ENCODE data around the gene TAF5L. TPM values are rescaled to one million over a fixed set of nuclear protein-coding genes. Genes with fewer than 3 reads are reported as not detected.

Gene TAF5L
- polyA plus RNA-seq, 2 of the 4 experiments (the other 2 are of a cell fraction) = 17.4 to 25.0 TPM

DNA sequence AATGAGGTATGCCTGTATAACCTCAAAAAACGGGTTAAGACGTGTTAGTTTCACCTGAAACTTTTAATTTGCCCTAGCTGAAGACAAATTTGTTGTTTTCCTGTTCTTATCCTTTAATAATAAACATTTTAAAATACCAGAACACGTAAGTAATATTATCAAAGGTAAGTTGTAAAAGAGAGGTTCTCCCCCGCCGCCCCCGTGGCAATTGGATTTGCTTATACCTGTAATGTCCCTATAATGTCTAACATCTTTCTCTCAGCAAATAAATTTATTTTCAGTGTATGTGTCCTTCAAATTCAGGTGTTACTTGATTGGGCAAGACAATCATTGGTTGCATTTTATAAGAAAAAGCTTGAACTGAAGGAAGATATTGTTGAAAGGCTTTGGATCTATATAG lies 6.0 kb upstream of the TAF5L start:
- 92% methylated on average over 6 of the region's 6 CpGs for WGBS (ENCODE audit: missing lambda C conversion rate)
- CTCF ChIA-PET = interaction anchor here (0.6 to 0.9 kb wide), 3 partner anchors 9 to 104 kb away, joined by 3 to 4 read pairs (median 3); no protein-coding TSS in a partner anchor

DNA sequence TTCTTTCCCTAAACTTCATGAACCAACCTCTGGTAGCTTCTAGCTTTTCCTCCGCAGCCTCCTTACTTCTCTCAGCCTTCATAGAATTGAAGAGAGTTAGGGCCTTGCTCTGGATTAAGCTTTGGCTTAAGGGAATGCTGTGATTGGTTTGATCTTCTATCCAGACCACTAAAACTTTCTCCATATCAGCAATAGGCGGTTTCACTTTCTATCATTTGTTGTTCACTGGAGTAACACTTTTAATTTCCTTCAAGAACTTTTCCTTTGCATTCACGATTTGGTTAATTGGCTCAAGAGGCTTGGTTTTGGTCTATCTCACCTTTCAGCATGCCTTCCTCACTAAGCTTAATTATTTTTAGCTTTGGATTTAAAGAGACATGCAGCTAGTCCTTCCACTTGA lies 5.2 kb upstream of the TAF5L start:
- H3K4me1 ChIP-seq = peaks cover 7% of the 10 kb centered on the region; the same call in 2 of the 3 replicates
- ChIA-PET CTCF (interaction anchor here (0.7 kb wide), 1 partner anchor 9 kb away, joined by 4 read pairs; no protein-coding TSS in a partner anchor), POLR2A (interaction anchor here (0.5 kb wide), 1 partner anchor 171 kb away, joined by 5 read pairs; no protein-coding TSS in a partner anchor)
- H3K4me3 ChIP-seq = no peak overlapping the region
- no peak for ATAC-seq
- 91% methylated on average over 3 of the region's 3 CpGs for WGBS (ENCODE audit: missing lambda C conversion rate)
- DNase-seq (ENCODE audit: low read depth in 1 of 2, low spot score in 1 of 2) = no peak
- H3K27ac ChIP-seq = no peak overlapping the region
- FAIRE-seq = no peak
- H3K9me3 ChIP-seq = no peaks in the 10 kb centered on the region
- no peak overlapping the region for H3K4me2 ChIP-seq
- no peak for TF ChIP-seq CBX2 (IDR thresholded peaks at IDR 0.05; ENCODE audit: borderline replicate concordance, low read depth)
- TF ChIP-seq, protein P1, sequence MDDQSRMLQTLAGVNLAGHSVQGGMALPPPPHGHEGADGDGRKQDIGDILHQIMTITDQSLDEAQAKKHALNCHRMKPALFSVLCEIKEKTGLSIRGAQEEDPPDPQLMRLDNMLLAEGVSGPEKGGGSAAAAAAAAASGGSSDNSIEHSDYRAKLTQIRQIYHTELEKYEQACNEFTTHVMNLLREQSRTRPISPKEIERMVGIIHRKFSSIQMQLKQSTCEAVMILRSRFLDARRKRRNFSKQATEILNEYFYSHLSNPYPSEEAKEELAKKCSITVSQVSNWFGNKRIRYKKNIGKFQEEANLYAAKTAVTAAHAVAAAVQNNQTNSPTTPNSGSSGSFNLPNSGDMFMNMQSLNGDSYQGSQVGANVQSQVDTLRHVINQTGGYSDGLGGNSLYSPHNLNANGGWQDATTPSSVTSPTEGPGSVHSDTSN (IDR thresholded peaks at IDR 0.05) = no peak
- no peak for TF ChIP-seq EHMT2 (IDR thresholded peaks at IDR 0.05; ENCODE audit: low read depth)
- TF ChIP-seq, protein P2, sequence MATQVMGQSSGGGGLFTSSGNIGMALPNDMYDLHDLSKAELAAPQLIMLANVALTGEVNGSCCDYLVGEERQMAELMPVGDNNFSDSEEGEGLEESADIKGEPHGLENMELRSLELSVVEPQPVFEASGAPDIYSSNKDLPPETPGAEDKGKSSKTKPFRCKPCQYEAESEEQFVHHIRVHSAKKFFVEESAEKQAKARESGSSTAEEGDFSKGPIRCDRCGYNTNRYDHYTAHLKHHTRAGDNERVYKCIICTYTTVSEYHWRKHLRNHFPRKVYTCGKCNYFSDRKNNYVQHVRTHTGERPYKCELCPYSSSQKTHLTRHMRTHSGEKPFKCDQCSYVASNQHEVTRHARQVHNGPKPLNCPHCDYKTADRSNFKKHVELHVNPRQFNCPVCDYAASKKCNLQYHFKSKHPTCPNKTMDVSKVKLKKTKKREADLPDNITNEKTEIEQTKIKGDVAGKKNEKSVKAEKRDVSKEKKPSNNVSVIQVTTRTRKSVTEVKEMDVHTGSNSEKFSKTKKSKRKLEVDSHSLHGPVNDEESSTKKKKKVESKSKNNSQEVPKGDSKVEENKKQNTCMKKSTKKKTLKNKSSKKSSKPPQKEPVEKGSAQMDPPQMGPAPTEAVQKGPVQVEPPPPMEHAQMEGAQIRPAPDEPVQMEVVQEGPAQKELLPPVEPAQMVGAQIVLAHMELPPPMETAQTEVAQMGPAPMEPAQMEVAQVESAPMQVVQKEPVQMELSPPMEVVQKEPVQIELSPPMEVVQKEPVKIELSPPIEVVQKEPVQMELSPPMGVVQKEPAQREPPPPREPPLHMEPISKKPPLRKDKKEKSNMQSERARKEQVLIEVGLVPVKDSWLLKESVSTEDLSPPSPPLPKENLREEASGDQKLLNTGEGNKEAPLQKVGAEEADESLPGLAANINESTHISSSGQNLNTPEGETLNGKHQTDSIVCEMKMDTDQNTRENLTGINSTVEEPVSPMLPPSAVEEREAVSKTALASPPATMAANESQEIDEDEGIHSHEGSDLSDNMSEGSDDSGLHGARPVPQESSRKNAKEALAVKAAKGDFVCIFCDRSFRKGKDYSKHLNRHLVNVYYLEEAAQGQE (IDR thresholded peaks at IDR 0.05) = no peak
- no peak for TF ChIP-seq NPAS2 (CRISPR knock-in tag; IDR thresholded peaks at IDR 0.05; ENCODE audit: borderline replicate concordance)
- TF ChIP-seq MAZ (IDR thresholded peaks at IDR 0.05; ENCODE audit: borderline replicate concordance, low read depth, low read length) = no peak
- no peak for TF ChIP-seq JUN (IDR thresholded peaks at IDR 0.05)
- TF ChIP-seq KDM1A (IDR thresholded peaks at IDR 0.05; ENCODE audit: low read depth) = no peak
- TF ChIP-seq, protein P3, sequence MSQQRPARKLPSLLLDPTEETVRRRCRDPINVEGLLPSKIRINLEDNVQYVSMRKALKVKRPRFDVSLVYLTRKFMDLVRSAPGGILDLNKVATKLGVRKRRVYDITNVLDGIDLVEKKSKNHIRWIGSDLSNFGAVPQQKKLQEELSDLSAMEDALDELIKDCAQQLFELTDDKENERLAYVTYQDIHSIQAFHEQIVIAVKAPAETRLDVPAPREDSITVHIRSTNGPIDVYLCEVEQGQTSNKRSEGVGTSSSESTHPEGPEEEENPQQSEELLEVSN (IDR thresholded peaks at IDR 0.05; ENCODE audit: borderline replicate concordance, low read depth) = no peak
- TF ChIP-seq ZFP36 (IDR thresholded peaks at IDR 0.05; ENCODE audit: borderline replicate concordance, partially characterized antibody) = no peak
- TF ChIP-seq POLR2AphosphoS2 (conservative IDR thresholded peaks at IDR 0.05; ENCODE audit: low read length) = no peak
- TF ChIP-seq PHF8 (IDR thresholded peaks at IDR 0.05; ENCODE audit: borderline replicate concordance, low read depth) = no peak
- TF ChIP-seq RNF2 (IDR thresholded peaks at IDR 0.05; ENCODE audit: borderline replicate concordance, low read depth) = no peak
- TF ChIP-seq ZNF302 (CRISPR knock-in tag; IDR thresholded peaks at IDR 0.05) = no peak
- no peak for TF ChIP-seq RAD21 (conservative IDR thresholded peaks at IDR 0.05 in 1 of 2, IDR thresholded peaks at IDR 0.05 in 1 of 2)
- TF ChIP-seq NFE2L2 (conservative IDR thresholded peaks at IDR 0.05; ENCODE audit: low read length) = no peak
- TF ChIP-seq, protein P4, sequence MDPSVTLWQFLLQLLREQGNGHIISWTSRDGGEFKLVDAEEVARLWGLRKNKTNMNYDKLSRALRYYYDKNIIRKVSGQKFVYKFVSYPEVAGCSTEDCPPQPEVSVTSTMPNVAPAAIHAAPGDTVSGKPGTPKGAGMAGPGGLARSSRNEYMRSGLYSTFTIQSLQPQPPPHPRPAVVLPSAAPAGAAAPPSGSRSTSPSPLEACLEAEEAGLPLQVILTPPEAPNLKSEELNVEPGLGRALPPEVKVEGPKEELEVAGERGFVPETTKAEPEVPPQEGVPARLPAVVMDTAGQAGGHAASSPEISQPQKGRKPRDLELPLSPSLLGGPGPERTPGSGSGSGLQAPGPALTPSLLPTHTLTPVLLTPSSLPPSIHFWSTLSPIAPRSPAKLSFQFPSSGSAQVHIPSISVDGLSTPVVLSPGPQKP (IDR thresholded peaks at IDR 0.05; ENCODE audit: low read depth, low read length) = no peak
- no peak for TF ChIP-seq FOSL2 (IDR thresholded peaks at IDR 0.05)
- TF ChIP-seq FOSL2 (CRISPR knock-in tag; IDR thresholded peaks at IDR 0.05) = no peak

More for the DNA sequence above, 6.0 kb upstream of the TAF5L start:
- POLR2A ChIA-PET = no interaction called here
- no peak for TF ChIP-seq GATA3 (IDR thresholded peaks at IDR 0.05; ENCODE audit: borderline replicate concordance)
- TF ChIP-seq, protein P5, sequence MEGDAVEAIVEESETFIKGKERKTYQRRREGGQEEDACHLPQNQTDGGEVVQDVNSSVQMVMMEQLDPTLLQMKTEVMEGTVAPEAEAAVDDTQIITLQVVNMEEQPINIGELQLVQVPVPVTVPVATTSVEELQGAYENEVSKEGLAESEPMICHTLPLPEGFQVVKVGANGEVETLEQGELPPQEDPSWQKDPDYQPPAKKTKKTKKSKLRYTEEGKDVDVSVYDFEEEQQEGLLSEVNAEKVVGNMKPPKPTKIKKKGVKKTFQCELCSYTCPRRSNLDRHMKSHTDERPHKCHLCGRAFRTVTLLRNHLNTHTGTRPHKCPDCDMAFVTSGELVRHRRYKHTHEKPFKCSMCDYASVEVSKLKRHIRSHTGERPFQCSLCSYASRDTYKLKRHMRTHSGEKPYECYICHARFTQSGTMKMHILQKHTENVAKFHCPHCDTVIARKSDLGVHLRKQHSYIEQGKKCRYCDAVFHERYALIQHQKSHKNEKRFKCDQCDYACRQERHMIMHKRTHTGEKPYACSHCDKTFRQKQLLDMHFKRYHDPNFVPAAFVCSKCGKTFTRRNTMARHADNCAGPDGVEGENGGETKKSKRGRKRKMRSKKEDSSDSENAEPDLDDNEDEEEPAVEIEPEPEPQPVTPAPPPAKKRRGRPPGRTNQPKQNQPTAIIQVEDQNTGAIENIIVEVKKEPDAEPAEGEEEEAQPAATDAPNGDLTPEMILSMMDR (IDR thresholded peaks at IDR 0.05) = no peak
- TF ChIP-seq CBX8 (IDR thresholded peaks at IDR 0.05) = no peak
- no peak for TF ChIP-seq NFE2L2 (conservative IDR thresholded peaks at IDR 0.05; ENCODE audit: low read length)
- TF ChIP-seq CEBPB (IDR thresholded peaks at IDR 0.05) = no peak
- no peak for TF ChIP-seq ZNF302 (CRISPR knock-in tag; IDR thresholded peaks at IDR 0.05)
- no peak for TF ChIP-seq RAD21 (conservative IDR thresholded peaks at IDR 0.05 in 1 of 2, IDR thresholded peaks at IDR 0.05 in 1 of 2)
- TF ChIP-seq HEYL (CRISPR knock-in tag; IDR thresholded peaks at IDR 0.05) = no peak
- TF ChIP-seq POLR2AphosphoS2 (conservative IDR thresholded peaks at IDR 0.05; ENCODE audit: low read length) = no peak
- no peak for TF ChIP-seq SMC3 (IDR thresholded peaks at IDR 0.05)
- TF ChIP-seq RNF2 (IDR thresholded peaks at IDR 0.05; ENCODE audit: borderline replicate concordance, low read depth) = no peak
- TF ChIP-seq ESRRA (IDR thresholded peaks at IDR 0.05; ENCODE audit: borderline replicate concordance, low read length) = no peak
- no peak for TF ChIP-seq ZFP36 (IDR thresholded peaks at IDR 0.05; ENCODE audit: borderline replicate concordance, partially characterized antibody)
- TF ChIP-seq ZSCAN20 (CRISPR knock-in tag; IDR thresholded peaks at IDR 0.05) = no peak
- TF ChIP-seq, protein P3 (IDR thresholded peaks at IDR 0.05; ENCODE audit: borderline replicate concordance, low read depth) = no peak
- no peak for TF ChIP-seq CHD4 (IDR thresholded peaks at IDR 0.05; ENCODE audit: borderline replicate concordance)
- Histone ChIP-seq H3K4me2 (no peak overlapping the region), H3K4me3 (no peak overlapping the region), H3K9me3 (no peaks in the 10 kb centered on the region), H3K4me1 (peaks cover 7% of the 10 kb centered on the region; the same call in 2 of the 3 replicates), H3K27ac (no peak overlapping the region)
- ATAC-seq (no peak), FAIRE-seq (no peak), DNase-seq (ENCODE audit: low read depth in 1 of 2, low spot score in 1 of 2) (no peak)

Data from A549 (cell line).